B cell (primary cell): ENCODE results near the gene PCDH15. TPM values are rescaled to one million over a fixed set of nuclear protein-coding genes. Genes with fewer than 3 reads are reported as not detected.

Experiments used
- ATAC-seq: fragments of 200-7000 bp; cut with Tn5 transposase; one replicate; pipeline ENCODE4 v1.10.0; 2021; ENCODE audit warnings: low read depth, mild to moderate bottlenecking, moderate number of reproducible peaks, moderate library complexity
- CTCF ChIA-PET: fragments of 350-600 bp; sonication (Branson Sonifier 250); formaldehyde crosslinking; loops from one replicate; lab custom pipeline; 2021; ENCODE audit warnings: antibody characterized with exemption, inconsistent platforms; lab: Charles Lee
- POLR2A ChIA-PET: fragments of 350-600 bp; sonication (Branson Sonifier 250); formaldehyde crosslinking; loops from one replicate; lab custom pipeline; 2021; ENCODE audit warnings: antibody characterized with exemption; lab: Charles Lee
- DNase-seq: peaks from one replicate; pipeline ENCODE4 v3.0.0; 2013
- H2AFZ ChIP-seq: 2 replicates; pipeline ENCODE4 v1.6.1; 2012; ENCODE audit warnings: mild to moderate bottlenecking, low read depth, low read length; ENCODE audit not compliant: insufficient read depth, poor library complexity, severe bottlenecking
- H3K27ac ChIP-seq, 2 donors: 1 replicate in 1 of 2; 2 replicates in 1 of 2; pipeline ENCODE4 v1.5.1; 2012 to 2013; ENCODE audit warnings: low read length in 2 of 2, mild to moderate bottlenecking in 2 of 2, moderate library complexity in 1 of 2
- H3K27me3 ChIP-seq, 4 experiments: fragments of 200-600 bp in 1 of 4; sonication (generic) in 1 of 4; replicated peaks in 1 of 4; 1 replicate in 2 of 4; 2 replicates in 2 of 4; pipeline versions ENCODE4 v1.6.1 to v1.7.0; 2013 to 2016; ENCODE audit warnings: low read length in 3 of 4, mild to moderate bottlenecking in 2 of 4, mixed read lengths in 1 of 4, moderate library complexity in 1 of 4; ENCODE audit not compliant: insufficient read depth in 4 of 4, control insufficient read depth in 3 of 4; ENCODE audit errors: control extremely low read depth in 1 of 4
- H3K36me3 ChIP-seq, 2 experiments: replicated peaks in 1 of 2; 1 replicate in 1 of 2; 2 replicates in 1 of 2; pipeline versions ENCODE4 v1.6.1 to v1.7.1; 2013; ENCODE audit warnings: low read length in 1 of 2; ENCODE audit not compliant: insufficient read depth in 2 of 2, control insufficient read depth in 1 of 2; ENCODE audit errors: control extremely low read depth in 1 of 2, extremely low read depth in 1 of 2
- H3K4me1 ChIP-seq, 2 donors: fragments of 200-600 bp in 1 of 2; sonication (generic) in 1 of 2; 1 replicate in 1 of 2; 2 replicates in 1 of 2; pipeline versions ENCODE4 v1.5.1 to v1.6.1; 2013 to 2017; ENCODE audit warnings: low read length in 2 of 2; ENCODE audit not compliant: control insufficient read depth in 2 of 2, insufficient read depth in 2 of 2
- H3K4me2 ChIP-seq: replicated peaks from 2 replicates; pipeline ENCODE3; 2012; ENCODE audit warnings: mild to moderate bottlenecking, low read depth, low read length; ENCODE audit not compliant: poor library complexity, severe bottlenecking
- H3K4me3 ChIP-seq, 5 experiments: fragments of 200-600 bp in 1 of 5; sonication (generic) in 1 of 5; 1 replicate in 3 of 5; 2 replicates in 2 of 5; pipeline versions ENCODE4 v1.5.1 to v1.7.0; 2011 to 2016; ENCODE audit warnings: low read length in 4 of 5, mild to moderate bottlenecking in 4 of 5, low read depth in 2 of 5, control low read depth in 1 of 5, moderate library complexity in 1 of 5; ENCODE audit not compliant: insufficient read depth in 1 of 5; ENCODE audit errors: control extremely low read depth in 1 of 5, extremely low read depth in 1 of 5
- H3K79me2 ChIP-seq: fragments of 200-600 bp; sonication (generic); one replicate; pipeline ENCODE4 v1.6.0; 2016; ENCODE audit warnings: low read length; ENCODE audit not compliant: control insufficient read depth, insufficient read depth
- H3K9ac ChIP-seq: fragments of 200-600 bp; sonication (generic); 2 replicates; pipeline ENCODE4 v1.6.1; 2017; ENCODE audit warnings: mild to moderate bottlenecking, low read length, moderate library complexity
- H3K9me3 ChIP-seq, 3 donors: one replicate each; pipeline versions ENCODE4 v1.6.1 to v1.7.1; 2013; ENCODE audit warnings: low read length in 2 of 3; ENCODE audit not compliant: control insufficient read depth in 2 of 3, insufficient read depth in 1 of 3; ENCODE audit errors: control extremely low read depth in 1 of 3
- H4K20me1 ChIP-seq: 2 replicates; pipeline ENCODE4 v1.6.0; 2012; ENCODE audit warnings: mild to moderate bottlenecking, low read length; ENCODE audit not compliant: insufficient read depth, control insufficient read depth, poor library complexity, severe bottlenecking
- H3K27ac Mint-ChIP-seq: one replicate; pipeline ENCODE4 v1.8.0; 2021; ENCODE audit warnings: mixed read lengths
- H3K27me3 Mint-ChIP-seq: one replicate; pipeline ENCODE4 v1.8.0; 2021; ENCODE audit warnings: mixed read lengths
- H3K4me1 Mint-ChIP-seq: one replicate; pipeline ENCODE4 v1.8.0; 2021; ENCODE audit warnings: mixed read lengths
- H3K4me3 Mint-ChIP-seq: one replicate; pipeline ENCODE4 v1.8.0; 2021; ENCODE audit warnings: mixed read lengths
- H3K9me3 Mint-ChIP-seq: one replicate; pipeline ENCODE4 v1.8.0; 2022; ENCODE audit warnings: mixed read lengths; ENCODE audit not compliant: insufficient read depth
- EZH2 ChIP-seq: IDR thresholded peaks from 2 replicates; pipeline ENCODE4 v1.6.1; 2012; ENCODE audit warnings: borderline replicate concordance, low read depth, mild to moderate bottlenecking, moderate library complexity, low read length; ENCODE audit not compliant: insufficient read depth, poor library complexity, severe bottlenecking
- WGBS: methylation state at CpG from one replicate; pipeline ENCODE4 v1.1.5; 2013; ENCODE audit warnings: missing lambda C conversion rate; ENCODE audit not compliant: insufficient coverage; 5-methylcytosine and 5-hydroxymethylcytosine counted together
- intact Hi-C: fragments of 100-400 bp; cut with micrococcal nuclease; formaldehyde crosslinking; loops from one replicate; pipeline ENCODE4 v1.10.0; 2022
- polyA plus RNA-seq: library from polyadenylated mRNA; depleted of rRNA; stranded (reverse); fragments of >200 nt; gene quantifications from 2 replicates; pipeline ENCODE4 v1.2.3, GENCODE V29; 2012
- total RNA-seq, 2 donors: library from RNA; stranded (reverse); fragments of 120-200 nt in 1 of 2; gene quantifications; 1 replicate in 1 of 2; 2 replicates in 1 of 2; pipeline versions ENCODE4 v1.2.3 to v1.2.4, GENCODE V29; 2013 to 2022
- TF ChIP-seq, protein P1 (sequence below): fragments of 200-600 bp; IDR thresholded peaks from one replicate; pipeline ENCODE4 v1.8.0; 2022; ENCODE audit warnings: antibody characterized with exemption, mild to moderate bottlenecking

Gene PCDH15
- total and polyA plus RNA-seq, 2 donors (not counting 1 experiment from before 2014, with no cell fraction given), result not detected

DNA sequence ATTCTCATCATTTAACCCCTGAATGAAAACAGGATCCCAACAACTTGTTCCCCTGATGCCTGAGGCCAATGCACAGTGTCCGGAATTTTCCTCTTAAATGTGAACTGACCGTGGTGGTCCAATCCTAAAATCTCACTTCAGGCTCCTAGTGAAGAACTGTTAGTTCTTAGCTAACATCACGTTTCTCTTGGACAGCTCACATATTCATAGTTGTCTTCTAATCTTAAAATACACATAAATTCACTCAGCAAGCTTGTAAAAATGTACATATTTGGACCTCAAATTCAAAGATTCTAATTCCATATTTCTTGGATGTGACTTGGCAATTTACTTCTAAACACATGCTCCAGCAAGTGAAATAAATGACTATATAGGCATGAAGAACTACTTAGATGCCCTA lies 297.2 kb downstream of the PCDH15 start:
- no peaks in the 10 kb centered on the region for H3K27me3 ChIP-seq
- no peaks in the 10 kb centered on the region for H3K4me1 ChIP-seq
- intact Hi-C loops, result no loop called here
- H3K27ac ChIP-seq, result no peak overlapping the region
- Mint-ChIP-seq H3K27ac (no peak overlapping the region), H3K27me3 (no peaks in the 10 kb centered on the region), H3K4me3 (no peak overlapping the region), H3K4me1 (no peaks in the 10 kb centered on the region), H3K9me3 (peaks cover 2% of the 10 kb centered on the region)
- CTCF ChIA-PET, result no interaction called here
- no peak overlapping the region for H2AFZ ChIP-seq
- ATAC-seq (no peak), DNase-seq (no peak)
- H3K9ac ChIP-seq, result no peak overlapping the region
- 96% methylated on average over 2 of the region's 3 CpGs for WGBS
- no peak overlapping the region for H3K4me3 ChIP-seq
- no peaks in the 10 kb centered on the region for H3K79me2 ChIP-seq
- H3K36me3 ChIP-seq, result no peaks in the 10 kb centered on the region
- POLR2A ChIA-PET, result no interaction called here
- peaks cover 0 to 4% (median 0%) of the 10 kb centered on the region in 3 donors for H3K9me3 ChIP-seq
- no peak overlapping the region for H3K4me2 ChIP-seq
- TF ChIP-seq EZH2, result no peak
- TF ChIP-seq, protein P1, sequence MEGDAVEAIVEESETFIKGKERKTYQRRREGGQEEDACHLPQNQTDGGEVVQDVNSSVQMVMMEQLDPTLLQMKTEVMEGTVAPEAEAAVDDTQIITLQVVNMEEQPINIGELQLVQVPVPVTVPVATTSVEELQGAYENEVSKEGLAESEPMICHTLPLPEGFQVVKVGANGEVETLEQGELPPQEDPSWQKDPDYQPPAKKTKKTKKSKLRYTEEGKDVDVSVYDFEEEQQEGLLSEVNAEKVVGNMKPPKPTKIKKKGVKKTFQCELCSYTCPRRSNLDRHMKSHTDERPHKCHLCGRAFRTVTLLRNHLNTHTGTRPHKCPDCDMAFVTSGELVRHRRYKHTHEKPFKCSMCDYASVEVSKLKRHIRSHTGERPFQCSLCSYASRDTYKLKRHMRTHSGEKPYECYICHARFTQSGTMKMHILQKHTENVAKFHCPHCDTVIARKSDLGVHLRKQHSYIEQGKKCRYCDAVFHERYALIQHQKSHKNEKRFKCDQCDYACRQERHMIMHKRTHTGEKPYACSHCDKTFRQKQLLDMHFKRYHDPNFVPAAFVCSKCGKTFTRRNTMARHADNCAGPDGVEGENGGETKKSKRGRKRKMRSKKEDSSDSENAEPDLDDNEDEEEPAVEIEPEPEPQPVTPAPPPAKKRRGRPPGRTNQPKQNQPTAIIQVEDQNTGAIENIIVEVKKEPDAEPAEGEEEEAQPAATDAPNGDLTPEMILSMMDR, result no peak
- no peaks in the 10 kb centered on the region for H4K20me1 ChIP-seq

DNA sequence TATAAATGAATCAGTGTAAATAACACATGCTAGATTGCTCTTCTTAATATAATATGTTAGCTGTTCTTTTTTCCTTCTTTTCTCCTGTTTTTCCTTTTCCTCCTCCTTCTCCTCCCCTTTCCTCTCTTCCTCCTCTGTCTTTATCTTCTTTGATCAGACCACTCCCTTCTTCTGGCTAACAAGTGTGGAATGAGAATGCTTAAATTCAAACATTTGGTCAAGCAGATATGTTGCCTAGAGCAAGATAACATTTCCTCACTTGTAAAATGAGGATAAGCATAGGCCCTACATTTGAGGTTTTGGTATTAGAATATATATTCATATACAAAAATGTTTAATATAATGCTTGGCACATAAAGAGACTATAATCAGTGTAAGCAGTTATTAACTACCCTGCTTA lies 299.1 kb downstream of the PCDH15 start:
- POLR2A ChIA-PET, result no interaction called here
- no peak overlapping the region for H3K27ac ChIP-seq
- no peaks in the 10 kb centered on the region for H3K4me1 Mint-ChIP-seq
- H3K27me3 Mint-ChIP-seq, result no peaks in the 10 kb centered on the region
- H4K20me1 ChIP-seq, result no peaks in the 10 kb centered on the region
- no peak overlapping the region for H3K4me3 ChIP-seq
- ATAC-seq (no peak), DNase-seq (no peak)
- no peaks in the 10 kb centered on the region for H3K9me3 Mint-ChIP-seq
- no peak overlapping the region for H3K9ac ChIP-seq
- peaks cover 0 to 7% (median 0%) of the 10 kb centered on the region in 3 donors for H3K9me3 ChIP-seq
- CTCF ChIA-PET, result no interaction called here
- no peak overlapping the region for H3K27ac Mint-ChIP-seq
- H3K27me3 ChIP-seq, result no peaks in the 10 kb centered on the region
- H3K4me2 ChIP-seq, result no peak overlapping the region
- TF ChIP-seq, protein P1, result no peak
- no peak for TF ChIP-seq EZH2
- no peak overlapping the region for H2AFZ ChIP-seq
- H3K79me2 ChIP-seq, result no peaks in the 10 kb centered on the region
- intact Hi-C loops, result no loop called here
- no peaks in the 10 kb centered on the region for H3K36me3 ChIP-seq
- no peak overlapping the region for H3K4me3 Mint-ChIP-seq
- no peaks in the 10 kb centered on the region for H3K4me1 ChIP-seq
